IPS DF 4.7 (cell line): ENCODE results near the gene SUSD6.

Source experiments
- DNase-seq: peaks from one replicate; pipeline ENCODE4 v3.0.0-alpha.2; 2013; ENCODE audit warnings: low spot score; ENCODE audit errors: extremely low read depth

Gene SUSD6

DNA sequence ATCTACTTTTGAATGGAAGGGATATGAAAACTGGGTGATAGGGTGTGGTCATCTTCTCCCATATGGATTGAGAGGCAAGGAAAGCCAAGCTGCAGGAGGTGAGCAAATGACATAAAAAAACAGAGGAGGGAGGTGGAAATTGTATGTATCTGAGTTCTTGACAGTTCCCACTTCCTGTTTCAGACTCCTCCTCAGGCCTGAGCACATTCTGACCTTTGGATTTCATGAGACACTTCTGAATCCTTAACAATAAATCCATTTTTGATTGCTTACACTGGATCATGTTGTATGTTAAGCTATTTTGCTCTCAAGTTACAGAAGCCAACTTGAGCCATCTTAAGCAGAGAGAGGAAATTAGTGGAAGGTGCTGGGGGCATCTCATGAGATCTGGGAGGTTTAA, 143.9 kb downstream of the SUSD6 start:
- DNase-seq, result no peak

DNA sequence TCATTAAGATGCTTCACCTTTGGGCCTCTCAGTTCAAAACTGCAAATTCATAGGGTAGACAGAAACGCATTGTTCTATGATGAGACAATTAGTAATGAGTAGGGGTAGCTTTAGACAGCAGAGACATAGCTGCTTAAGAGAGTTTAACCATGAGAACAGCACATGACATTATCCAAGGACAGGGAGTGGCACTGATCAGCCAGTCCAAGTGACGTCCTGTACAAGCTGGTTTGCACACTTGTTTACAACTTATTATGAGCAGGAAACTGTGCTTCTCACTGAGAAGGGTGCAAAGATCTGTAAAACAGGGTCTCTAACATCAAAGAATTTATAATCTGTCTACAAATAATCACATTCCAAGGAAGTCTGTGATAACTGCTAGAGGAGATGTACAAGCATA, 144.4 kb downstream of the SUSD6 start:
- no peak for DNase-seq

DNA sequence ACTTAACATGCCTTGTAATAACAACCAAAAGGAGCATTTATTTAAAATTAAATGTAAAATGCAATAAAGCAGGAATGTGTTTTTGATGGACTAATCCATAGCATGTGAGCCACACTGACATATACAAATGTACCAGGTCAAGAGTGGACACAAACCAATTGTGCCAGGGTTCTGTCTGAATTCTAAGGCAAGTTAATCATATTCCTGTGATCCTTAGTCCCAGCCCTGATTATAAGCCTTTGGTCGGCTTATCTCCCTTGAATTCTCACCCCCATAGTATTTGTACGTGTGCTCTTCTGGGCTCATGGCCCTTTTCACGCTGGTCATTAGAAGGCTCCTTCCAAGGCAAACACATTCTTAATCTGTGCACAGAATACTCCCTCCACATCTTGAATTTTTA, 144.9 kb downstream of the SUSD6 start:
- DNase-seq, result no peak

DNA sequence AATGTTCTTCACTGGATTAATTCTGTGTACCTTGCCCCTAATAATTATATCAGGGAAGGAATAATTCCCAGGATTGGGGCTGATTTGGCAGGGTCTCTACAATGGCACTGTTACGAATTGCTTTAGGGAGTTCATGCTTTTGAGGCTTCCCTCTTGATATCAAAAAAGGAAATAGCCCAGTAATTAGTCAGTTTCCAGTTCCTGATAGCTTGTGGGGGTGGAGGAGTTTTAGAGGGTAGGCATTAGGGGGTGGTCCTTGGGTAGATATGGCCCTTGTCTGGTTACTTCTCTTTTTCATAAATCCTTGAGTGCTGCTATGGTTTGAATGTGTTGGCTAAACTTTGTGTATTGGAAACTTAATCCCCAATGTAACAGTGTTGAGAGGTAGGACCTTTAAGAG, 149.4 kb downstream of the SUSD6 start:
- DNase-seq, result no peak

DNA sequence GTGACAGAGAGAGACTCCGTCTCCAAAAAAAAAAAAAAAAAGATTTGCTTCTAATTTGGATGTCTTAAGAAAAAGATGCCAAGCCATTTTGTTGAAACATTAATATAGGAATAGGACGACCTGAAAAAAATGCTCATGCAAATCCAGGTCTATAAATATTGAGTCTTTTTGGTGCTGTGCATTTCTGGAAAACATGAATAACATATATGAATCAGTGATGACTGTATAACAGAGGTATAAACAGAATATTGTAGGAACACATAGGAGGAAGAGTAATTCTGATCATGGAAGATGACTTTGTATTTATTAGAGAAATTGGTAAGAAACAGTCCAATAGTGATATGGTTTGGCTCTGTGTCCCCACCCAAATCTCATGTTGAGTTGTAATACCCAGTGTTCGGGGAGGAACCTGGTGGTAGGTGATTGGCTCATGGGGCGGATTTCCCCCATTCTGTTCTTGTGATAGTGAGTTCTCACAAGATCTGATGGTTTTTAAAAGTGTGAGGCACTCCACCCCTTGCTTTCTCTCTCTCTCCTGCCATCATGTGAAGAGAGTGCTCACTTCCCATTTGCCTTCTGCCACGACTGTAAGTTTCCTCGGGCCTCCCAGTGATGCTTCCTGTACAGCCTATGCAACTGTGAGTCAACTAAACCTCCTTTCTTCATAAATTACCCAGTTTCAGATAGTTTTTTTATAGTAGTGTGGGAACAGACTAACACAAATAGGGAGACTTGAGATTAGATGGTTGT, 152.5 kb downstream of the SUSD6 start:
- DNase-seq, result no peak
